GM12872 (cell line): Measurements from ENCODE around the gene PLD5.
A peak's percentile ranks its signal among the peaks of the same experiment; 100 is the strongest.

ENCODE experiments used
- TF ChIP-seq, protein P1 (sequence below): IDR thresholded peaks from 3 replicates; pipeline ENCODE4 v1.5.1; 2011; ENCODE audit warnings: low read depth, mild to moderate bottlenecking, low read length, moderate library complexity; ENCODE audit not compliant: insufficient read depth

The PLD5 gene

DNA sequence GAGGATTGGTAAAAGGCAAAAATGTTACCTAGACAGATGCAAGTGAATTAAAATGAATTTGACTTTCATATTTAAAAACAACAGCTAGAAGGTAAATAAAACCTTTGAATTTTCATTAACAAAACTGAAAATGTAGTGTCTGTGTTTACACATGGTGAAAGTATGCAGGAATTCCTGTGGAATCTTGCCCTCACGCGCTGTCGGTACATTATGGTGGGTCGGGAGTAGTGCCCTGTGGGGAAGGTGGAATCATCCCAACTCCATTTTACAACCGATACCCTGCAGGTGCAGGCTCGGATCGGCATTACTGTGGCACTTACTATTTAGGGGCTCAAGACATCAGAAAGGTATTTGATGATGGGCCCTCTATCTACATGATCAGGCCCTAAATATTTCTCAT lies 328.4 kb downstream of the PLD5 start:
- TF ChIP-seq, protein P1, sequence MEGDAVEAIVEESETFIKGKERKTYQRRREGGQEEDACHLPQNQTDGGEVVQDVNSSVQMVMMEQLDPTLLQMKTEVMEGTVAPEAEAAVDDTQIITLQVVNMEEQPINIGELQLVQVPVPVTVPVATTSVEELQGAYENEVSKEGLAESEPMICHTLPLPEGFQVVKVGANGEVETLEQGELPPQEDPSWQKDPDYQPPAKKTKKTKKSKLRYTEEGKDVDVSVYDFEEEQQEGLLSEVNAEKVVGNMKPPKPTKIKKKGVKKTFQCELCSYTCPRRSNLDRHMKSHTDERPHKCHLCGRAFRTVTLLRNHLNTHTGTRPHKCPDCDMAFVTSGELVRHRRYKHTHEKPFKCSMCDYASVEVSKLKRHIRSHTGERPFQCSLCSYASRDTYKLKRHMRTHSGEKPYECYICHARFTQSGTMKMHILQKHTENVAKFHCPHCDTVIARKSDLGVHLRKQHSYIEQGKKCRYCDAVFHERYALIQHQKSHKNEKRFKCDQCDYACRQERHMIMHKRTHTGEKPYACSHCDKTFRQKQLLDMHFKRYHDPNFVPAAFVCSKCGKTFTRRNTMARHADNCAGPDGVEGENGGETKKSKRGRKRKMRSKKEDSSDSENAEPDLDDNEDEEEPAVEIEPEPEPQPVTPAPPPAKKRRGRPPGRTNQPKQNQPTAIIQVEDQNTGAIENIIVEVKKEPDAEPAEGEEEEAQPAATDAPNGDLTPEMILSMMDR, result no peak

DNA sequence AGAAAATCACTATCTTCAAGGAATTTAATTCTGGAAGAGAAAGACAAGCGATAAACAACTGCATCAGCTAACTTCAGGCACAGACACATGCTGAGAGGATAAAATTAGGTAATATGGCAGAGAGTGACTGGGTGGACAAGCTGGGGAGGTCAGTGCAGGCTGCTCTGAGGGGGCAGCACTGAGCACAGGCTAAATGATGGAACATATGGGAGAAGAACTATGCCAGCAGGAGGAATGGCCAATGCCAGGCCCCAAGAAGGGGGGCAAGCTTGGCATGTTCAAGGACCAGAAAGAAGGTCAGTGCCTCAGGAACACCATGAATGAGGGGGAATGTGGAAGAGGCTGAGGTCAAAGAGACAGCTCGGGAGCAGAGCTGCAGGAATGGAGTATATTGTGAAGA lies 334.9 kb downstream of the PLD5 start:
- TF ChIP-seq, protein P1, result 0 out of 3 replicates have a peak, but pooled peaks have one; percentile 21

DNA sequence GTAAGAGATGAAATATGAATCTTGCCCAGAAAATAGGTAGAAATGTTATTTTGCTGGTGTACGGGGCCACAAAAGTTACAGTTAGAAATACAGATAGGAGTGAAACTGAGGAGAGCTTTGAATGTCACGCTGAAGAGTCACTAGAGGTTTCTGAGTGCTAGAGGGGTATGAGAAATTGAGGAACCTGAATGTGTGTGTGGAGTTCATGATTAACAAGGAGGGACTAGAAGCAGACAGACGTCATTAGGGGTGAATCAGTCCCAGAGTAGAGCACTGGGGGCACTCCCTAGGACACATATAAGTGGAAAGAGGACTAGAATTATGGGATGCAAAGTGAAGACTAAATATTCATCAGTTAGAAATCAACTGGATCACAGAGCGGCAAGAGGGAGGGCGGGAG lies 336.7 kb downstream of the PLD5 start:
- TF ChIP-seq, protein P1, result no peak

DNA sequence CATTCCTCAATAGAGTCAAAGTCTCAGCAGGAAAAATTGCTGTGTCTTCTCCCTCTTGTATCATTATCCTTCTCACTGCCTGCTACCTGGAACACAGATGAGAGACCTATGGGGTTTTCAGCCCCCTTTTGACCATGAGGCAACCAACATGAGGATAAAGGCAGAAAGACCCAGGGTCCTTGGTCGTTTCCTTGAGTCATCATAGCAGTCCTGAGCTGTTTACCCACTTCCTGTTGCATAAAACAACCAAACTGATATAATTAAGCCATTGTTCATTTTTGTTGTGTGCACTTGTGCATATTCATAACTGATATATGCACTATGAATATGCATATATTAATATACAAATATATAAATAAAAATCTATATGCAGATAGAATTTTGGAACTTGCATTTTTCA lies 337.3 kb downstream of the PLD5 start:
- TF ChIP-seq, protein P1, result no peak

DNA sequence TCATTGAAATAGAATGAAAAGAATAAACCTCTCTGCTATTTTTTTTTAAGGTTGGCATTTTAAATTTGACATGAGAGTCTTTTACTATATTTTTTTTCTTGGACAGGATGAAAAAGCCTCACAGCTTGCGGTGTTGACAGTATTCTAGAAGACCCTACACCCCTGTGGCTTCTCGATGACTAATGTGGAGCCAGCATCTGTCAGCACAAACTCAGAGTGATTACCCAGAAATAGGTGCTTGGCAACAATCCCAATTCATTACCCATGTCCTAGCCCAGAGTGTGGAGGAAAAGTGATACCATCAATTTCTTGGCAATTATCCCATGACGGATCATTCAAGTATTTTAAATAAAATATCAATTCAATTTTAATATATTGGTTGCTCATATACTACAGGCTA lies 338.8 kb downstream of the PLD5 start:
- TF ChIP-seq, protein P1, result no peak

DNA sequence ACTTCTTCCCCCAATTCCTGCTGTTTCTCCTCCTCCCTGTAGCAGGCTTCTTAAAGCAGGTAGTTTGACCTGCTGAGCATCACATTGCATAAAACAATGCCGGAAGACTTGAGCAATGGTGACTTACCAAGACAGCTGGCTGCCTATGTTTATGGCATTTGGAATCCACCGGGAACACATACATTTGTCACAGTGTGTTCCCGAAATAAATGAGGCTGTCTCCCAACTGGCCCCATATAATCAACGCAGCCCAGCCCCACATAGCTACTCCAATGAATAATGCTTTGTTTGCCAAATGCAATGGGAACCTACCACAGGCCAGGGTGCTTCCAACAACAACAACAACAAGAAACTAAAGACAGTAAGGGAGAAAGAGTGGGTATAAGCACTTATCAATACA lies 339.5 kb downstream of the PLD5 start:
- TF ChIP-seq, protein P1, result no peak

DNA sequence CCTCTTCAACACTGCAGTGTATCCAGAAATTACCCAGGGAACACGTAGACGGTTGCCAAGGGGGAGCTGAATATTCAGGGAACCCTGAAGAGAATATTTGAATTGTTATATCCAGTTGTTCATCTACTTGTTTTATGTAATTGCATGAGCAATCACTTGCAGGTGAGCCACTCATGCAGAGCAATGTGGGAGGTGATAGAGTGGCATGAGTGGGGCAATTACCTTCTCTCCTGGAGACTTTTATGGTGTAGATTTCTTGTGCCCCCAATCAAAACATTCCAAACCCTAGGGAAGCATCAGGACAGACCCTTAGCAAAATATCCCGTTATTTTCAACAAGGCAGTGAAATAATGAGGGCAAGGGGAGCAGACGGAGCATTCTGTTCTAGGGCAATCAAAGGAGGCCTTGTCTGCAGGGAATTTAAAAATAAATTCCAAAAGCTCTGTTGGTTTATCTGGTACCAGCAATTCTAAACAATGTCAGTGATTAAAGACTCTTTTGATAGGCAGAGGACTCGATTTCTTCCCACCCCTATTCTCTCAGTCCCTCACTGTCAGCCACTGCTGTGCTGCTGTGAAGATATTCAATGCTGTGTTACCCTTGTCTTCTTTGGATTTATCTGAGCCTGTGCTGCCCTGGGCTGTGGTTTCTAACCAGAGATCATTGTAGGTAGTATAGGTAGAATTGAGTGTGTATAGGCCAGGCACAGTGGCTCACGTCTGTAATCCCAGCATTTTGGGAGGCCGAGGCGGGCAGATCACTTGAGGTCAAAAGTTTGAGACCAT lies 345.4 kb downstream of the PLD5 start:
- TF ChIP-seq, protein P1, result no peak
